Mammary microvascular endothelial cell (primary cell): Measurements from ENCODE around the gene CD40LG. TPM values are rescaled to one million over a fixed set of nuclear protein-coding genes. Genes with fewer than 3 reads are reported as not detected.

Experiments used
- total RNA-seq: library from RNA; depleted of rRNA; stranded (reverse); fragments of >200 nt; gene quantifications from 2 replicates; pipeline ENCODE4 v1.2.3, GENCODE V29; 2015

CD40LG gene
- total RNA-seq: not detected in 2 replicates

DNA sequence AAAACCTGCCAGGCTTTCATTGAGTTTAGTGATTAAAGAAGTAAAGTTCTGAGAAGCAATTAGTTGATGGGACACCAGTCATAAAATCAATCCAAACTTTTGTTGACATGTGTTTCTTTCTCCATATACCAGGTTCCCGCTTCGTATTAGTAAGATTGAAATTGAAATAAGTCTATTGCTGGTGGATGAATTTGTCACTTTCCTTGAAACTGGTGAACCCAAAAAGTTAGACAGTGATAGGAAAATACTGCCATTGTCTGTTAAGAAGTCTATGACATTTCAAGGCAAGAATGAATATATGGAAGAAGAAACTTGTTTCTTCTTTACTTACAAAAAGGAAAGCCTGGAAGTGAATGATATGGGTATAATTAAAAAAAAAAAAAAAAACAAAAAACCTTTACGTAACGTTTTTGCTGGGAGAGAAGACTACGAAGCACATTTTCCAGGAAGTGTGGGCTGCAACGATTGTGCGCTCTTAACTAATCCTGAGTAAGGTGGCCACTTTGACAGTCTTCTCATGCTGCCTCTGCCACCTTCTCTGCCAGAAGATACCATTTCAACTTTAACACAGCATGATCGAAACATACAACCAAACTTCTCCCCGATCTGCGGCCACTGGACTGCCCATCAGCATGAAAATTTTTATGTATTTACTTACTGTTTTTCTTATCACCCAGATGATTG, at the start of gene CD40LG:
CD40LG (plus strand) TSS at position 482 of the 684 bp plus-strand sequence; CDS start at position 573, 91 bp downstream.

Other genes starting within 250 kb of the CD40LG start
- gene BRS3, start 160.2 kb upstream of the CD40LG start, total RNA-seq: not detected in 2 replicates
- gene HTATSF1, start 150.6 kb upstream of the CD40LG start, total RNA-seq: 36.8 and 45.3 TPM in 2 replicates
- not detected in 2 replicates for gene VGLL1, start 115.9 kb upstream of the CD40LG start, total RNA-seq
- 6.5 and 6.7 TPM in 2 replicates for gene ARHGEF6, start 132.8 kb downstream of the CD40LG start, total RNA-seq
- gene RBMX, start 232.6 kb downstream of the CD40LG start, total RNA-seq: 224 and 247 TPM in 2 replicates